ENCODE measurements around the gene ARAF. TPM values are rescaled to one million over a fixed set of nuclear protein-coding genes. Genes with fewer than 3 reads are reported as not detected.
A peak's percentile ranks its signal among the peaks of the same experiment; 100 is the strongest.

The ARAF gene
- total RNA-seq, 1 experiment from 2014 or later, result 35.4 TPM

- Histone ChIP-seq H3K9me2 (ENCODE audit: insufficient read depth) (no peaks in the 10 kb centered on the region), H3K4me2 (ENCODE audit: low read length) (0 out of 2 replicates have a peak overlapping the region, but pooled peaks have one; percentile 19), H4K20me1 (ENCODE audit: insufficient read depth) (no peaks in the 10 kb centered on the region), H3K4me3 (replicated peaks in 1 of 2; ENCODE audit: low read depth in 1 of 2, low read length in 2 of 2) (no peak overlapping the region), H3K27me3 (ENCODE audit: insufficient read depth, low read length) (no peaks in the 10 kb centered on the region), H2AFZ (ENCODE audit: low read depth, low read length, poor library complexity, severe bottlenecking) (no peak overlapping the region), H3K9me3 (ENCODE audit: control insufficient read depth in 1 of 2, insufficient read depth in 1 of 2, low read depth in 1 of 2, low read length in 2 of 2) (no peaks in the 10 kb centered on the region), H3K9ac (ENCODE audit: low read length) (no peak overlapping the region), H3K4me1 (ENCODE audit: control insufficient read depth in 1 of 2, insufficient read depth in 2 of 2, low read length in 2 of 2) (peaks cover 0 to 15% of the 10 kb centered on the region in 2 experiments; a peak in 1 of 4 replicates), H3K27ac (ENCODE audit: low read depth, low read length) (no peak overlapping the region), H3K79me2 (ENCODE audit: insufficient read depth, low read length) (peaks cover 19% of the 10 kb centered on the region), H3K36me3 (ENCODE audit: control insufficient read depth in 1 of 2, insufficient read depth in 2 of 2, low read length in 2 of 2) (peaks cover 0 to 3% of the 10 kb centered on the region in 2 experiments; a peak in 3 of 4 replicates)
- ChIA-PET CTCF (no interaction called here), RAD21 (ENCODE audit: low non-redundant PET in 1 of 2, low total read pairs in 2 of 2, uncharacterized antibody in 2 of 2, unreplicated experiment in 2 of 2) (no interaction called here), POLR2A (no interaction called here)
- no TSS peak for BruUV-seq (replicated peaks)
- no peak for DNase-seq (ENCODE audit: low read depth, low spot score)
- no peak for ATAC-seq
- intact Hi-C loops (cut with micrococcal nuclease), result loop anchor here (2.0 to 10.0 kb wide), 7 partner anchors 65 to 932 kb away; partner anchors contain the start of genes CFP and ZNF81
- TF ChIP-seq CTCF (IDR thresholded peaks at IDR 0.05 in 2 of 3, conservative IDR thresholded peaks at IDR 0.05 in 1 of 3; ENCODE audit: borderline replicate concordance in 1 of 3, insufficient read depth in 1 of 3, low read depth in 2 of 3, low read length in 2 of 3), result peak in 2 of 3 experiments; percentile 39 to 42; a peak in 3 of 6 replicates
- no peak for TF ChIP-seq JUND (IDR thresholded peaks at IDR 0.05)
Measured at GRCh38 chrX:47562615-47563243, 1.7 kb downstream of the ARAF start.

- Histone ChIP-seq H4K20me1 (ENCODE audit: insufficient read depth) (no peaks in the 10 kb centered on the region), H3K36me3 (ENCODE audit: control insufficient read depth in 1 of 2, insufficient read depth in 2 of 2, low read length in 2 of 2) (peaks cover 0 to 3% of the 10 kb centered on the region in 2 experiments; a peak in 3 of 4 replicates), H3K9me3 (ENCODE audit: control insufficient read depth in 1 of 2, insufficient read depth in 1 of 2, low read depth in 1 of 2, low read length in 2 of 2) (no peaks in the 10 kb centered on the region), H3K4me3 (replicated peaks in 1 of 2; ENCODE audit: low read depth in 1 of 2, low read length in 2 of 2) (no peak overlapping the region), H3K4me2 (ENCODE audit: low read length) (no peak overlapping the region), H3K27ac (ENCODE audit: low read depth, low read length) (no peak overlapping the region), H3K27me3 (ENCODE audit: insufficient read depth, low read length) (no peaks in the 10 kb centered on the region), H3K9ac (ENCODE audit: low read length) (no peak overlapping the region), H3K4me1 (ENCODE audit: control insufficient read depth in 1 of 2, insufficient read depth in 2 of 2, low read length in 2 of 2) (peaks cover 0 to 15% of the 10 kb centered on the region in 2 experiments; a peak in 1 of 4 replicates), H2AFZ (ENCODE audit: low read depth, low read length, poor library complexity, severe bottlenecking) (no peak overlapping the region), H3K79me2 (ENCODE audit: insufficient read depth, low read length) (peaks cover 19% of the 10 kb centered on the region), H3K9me2 (ENCODE audit: insufficient read depth) (no peaks in the 10 kb centered on the region)
- CTCF ChIA-PET, result no interaction called here
- TF ChIP-seq EZH2 (IDR thresholded peaks at IDR 0.05) (no peak), MAX (IDR thresholded peaks at IDR 0.05) (no peak), ELF1 (IDR thresholded peaks at IDR 0.05; ENCODE audit: borderline replicate concordance, low read depth) (no peak), YY1 (IDR thresholded peaks at IDR 0.05; ENCODE audit: extremely low read depth, insufficient replicate concordance, low read depth, low read length) (no peak), ATF3 (IDR thresholded peaks at IDR 0.05) (no peak), TCF7L2 (IDR thresholded peaks at IDR 0.05; ENCODE audit: borderline replicate concordance, extremely low read depth, insufficient read depth, insufficient read length) (no peak), CBX3 (IDR thresholded peaks at IDR 0.05; ENCODE audit: low read depth) (no peak), JUND (IDR thresholded peaks at IDR 0.05) (no peak), FOSL1 (IDR thresholded peaks at IDR 0.05; ENCODE audit: low read depth) (no peak), SIN3A (IDR thresholded peaks at IDR 0.05; ENCODE audit: low read depth) (no peak), ZNF274 (IDR thresholded peaks at IDR 0.05; ENCODE audit: low read depth, low read length) (no peak), EGR1 (IDR thresholded peaks at IDR 0.05; ENCODE audit: low read depth) (no peak), RAD21 (IDR thresholded peaks at IDR 0.05; ENCODE audit: low read depth) (no peak)
- POLR2A ChIA-PET, result no interaction called here
- intact Hi-C loops (cut with micrococcal nuclease), result loop anchor here (2.0 to 10.0 kb wide), 7 partner anchors 63 to 931 kb away; partner anchors contain the start of genes CFP and ZNF81
- no TSS peak for BruUV-seq (replicated peaks)
- ATAC-seq, result no peak
- DNase-seq (ENCODE audit: low read depth, low spot score), result no peak
- RAD21 ChIA-PET (ENCODE audit: low non-redundant PET in 1 of 2, low total read pairs in 2 of 2, uncharacterized antibody in 2 of 2, unreplicated experiment in 2 of 2), result no interaction called here
Measured at GRCh38 chrX:47563801-47564315, 2.9 kb downstream of the ARAF start.

Measured in HCT116 (cell line).